Neural progenitor cell (in vitro differentiated cells): ENCODE measurements around the gene KRT9. TPM values are rescaled to one million over a fixed set of nuclear protein-coding genes. Genes with fewer than 3 reads are reported as not detected.

Experiments
- DNase-seq: peaks from one replicate; pipeline ENCODE4 v3.0.0-alpha.2; 2016; ENCODE audit warnings: low spot score
- H2AFZ ChIP-seq: fragments of 200-600 bp; sonication (generic); replicated peaks from 2 replicates; pipeline ENCODE4 v1.6.1; 2016; ENCODE audit warnings: antibody characterized with exemption
- H3F3A ChIP-seq: fragments of 200-600 bp; sonication (generic); 2 replicates; pipeline ENCODE4 v1.6.1; 2016; ENCODE audit warnings: antibody characterized with exemption, low read depth
- H3K27ac ChIP-seq: fragments of 200-600 bp; sonication (generic); 2 replicates; pipeline ENCODE4 v1.5.1; 2016; ENCODE audit warnings: mild to moderate bottlenecking
- H3K27me3 ChIP-seq: fragments of 200-600 bp; sonication (generic); 2 replicates; pipeline ENCODE4 v1.6.1; 2016; ENCODE audit warnings: mild to moderate bottlenecking, moderate library complexity
- H3K36me3 ChIP-seq: fragments of 200-600 bp; sonication (generic); 2 replicates; pipeline ENCODE4 v1.5.1; 2016
- H3K4me1 ChIP-seq: fragments of 200-600 bp; sonication (generic); 2 replicates; pipeline ENCODE4 v1.6.1; 2016; ENCODE audit warnings: mixed run types
- H3K4me2 ChIP-seq: fragments of 200-600 bp; sonication (generic); 2 replicates; pipeline ENCODE4 v1.6.1; 2016
- H3K4me3 ChIP-seq: fragments of 200-600 bp; sonication (generic); 2 replicates; pipeline ENCODE4 v1.5.1; 2016
- H3K79me2 ChIP-seq: fragments of 200-600 bp; sonication (generic); 2 replicates; pipeline ENCODE4 v1.6.1; 2016; ENCODE audit warnings: low read depth
- H3K9ac ChIP-seq: fragments of 200-600 bp; sonication (generic); 2 replicates; pipeline ENCODE4 v1.6.1; 2016
- H3K9me3 ChIP-seq: fragments of 200-600 bp; sonication (generic); 2 replicates; pipeline ENCODE4 v1.5.1; 2016; ENCODE audit warnings: low read depth
- H4K20me1 ChIP-seq: fragments of 200-600 bp; sonication (generic); 2 replicates; pipeline ENCODE4 v1.6.1; 2016; ENCODE audit warnings: low read depth
- H3K27ac Mint-ChIP-seq: 3 replicates; pipeline ENCODE4 v1.8.0; 2021; ENCODE audit warnings: mixed read lengths
- H3K27me3 Mint-ChIP-seq: 2 replicates; pipeline ENCODE4 v1.8.0; 2022; ENCODE audit warnings: low read depth, mild to moderate bottlenecking, inconsistent platforms, moderate library complexity, mixed read lengths; ENCODE audit not compliant: insufficient read depth
- H3K36me3 Mint-ChIP-seq: 3 replicates; pipeline ENCODE4 v1.8.0; 2021; ENCODE audit warnings: mixed read lengths
- H3K4me1 Mint-ChIP-seq: 3 replicates; pipeline ENCODE4 v1.8.0; 2021; ENCODE audit warnings: mixed read lengths
- H3K4me3 Mint-ChIP-seq: 3 replicates; pipeline ENCODE4 v1.8.0; 2021; ENCODE audit warnings: mild to moderate bottlenecking, moderate library complexity, mixed read lengths
- H3K9me3 Mint-ChIP-seq: 3 replicates; pipeline ENCODE4 v1.8.0; 2020; ENCODE audit warnings: mixed read lengths
- CTCF ChIP-seq: fragments of 200-600 bp; sonication (generic); IDR thresholded peaks from 2 replicates; pipeline ENCODE4 v1.5.1; 2017; ENCODE audit warnings: antibody characterized with exemption, mild to moderate bottlenecking
- EZH2 ChIP-seq: fragments of 200-600 bp; sonication (generic); IDR thresholded peaks from 2 replicates; pipeline ENCODE4 v1.6.1; 2017; ENCODE audit warnings: antibody characterized with exemption, mild to moderate bottlenecking, moderate library complexity
- EZH2phosphoT487 ChIP-seq: fragments of 200-600 bp; sonication (generic); IDR thresholded peaks from 2 replicates; pipeline ENCODE4 v1.6.1; 2017; ENCODE audit warnings: antibody characterized with exemption
- total RNA-seq: library from RNA; depleted of rRNA; stranded (reverse); fragments of >200 nt; gene quantifications from 2 replicates; pipeline ENCODE4 v1.2.3, GENCODE V29; 2015; ENCODE audit warnings: low replicate concordance

The KRT9 gene
- total RNA-seq, 1 donor from 2014 or later: not detected

- Mint-ChIP-seq H3K36me3 (no peaks in the 10 kb centered on the region), H3K4me3 (no peak overlapping the region), H3K4me1 (peaks cover 2% of the 10 kb centered on the region), H3K27me3 (peaks cover 19% of the 10 kb centered on the region), H3K9me3 (no peaks in the 10 kb centered on the region), H3K27ac (no peak overlapping the region)
- Histone ChIP-seq H3K79me2 (no peaks in the 10 kb centered on the region), H3K4me1 (no peaks in the 10 kb centered on the region), H3K4me2 (no peak overlapping the region), H3K4me3 (no peak overlapping the region), H4K20me1 (no peaks in the 10 kb centered on the region), H2AFZ (peak overlapping the region; percentile 72), H3K27me3 (no peaks in the 10 kb centered on the region), H3K36me3 (no peaks in the 10 kb centered on the region), H3K9me3 (no peaks in the 10 kb centered on the region), H3F3A (no peaks in the 10 kb centered on the region), H3K9ac (no peak overlapping the region), H3K27ac (no peak overlapping the region)
- DNase-seq: no peak
- TF ChIP-seq CTCF (no peak), EZH2 (no peak), EZH2phosphoT487 (no peak)
These were observed 21.6 kb upstream of the KRT9 start for GRCh38 chr17:41593306-41593981.

DNA sequence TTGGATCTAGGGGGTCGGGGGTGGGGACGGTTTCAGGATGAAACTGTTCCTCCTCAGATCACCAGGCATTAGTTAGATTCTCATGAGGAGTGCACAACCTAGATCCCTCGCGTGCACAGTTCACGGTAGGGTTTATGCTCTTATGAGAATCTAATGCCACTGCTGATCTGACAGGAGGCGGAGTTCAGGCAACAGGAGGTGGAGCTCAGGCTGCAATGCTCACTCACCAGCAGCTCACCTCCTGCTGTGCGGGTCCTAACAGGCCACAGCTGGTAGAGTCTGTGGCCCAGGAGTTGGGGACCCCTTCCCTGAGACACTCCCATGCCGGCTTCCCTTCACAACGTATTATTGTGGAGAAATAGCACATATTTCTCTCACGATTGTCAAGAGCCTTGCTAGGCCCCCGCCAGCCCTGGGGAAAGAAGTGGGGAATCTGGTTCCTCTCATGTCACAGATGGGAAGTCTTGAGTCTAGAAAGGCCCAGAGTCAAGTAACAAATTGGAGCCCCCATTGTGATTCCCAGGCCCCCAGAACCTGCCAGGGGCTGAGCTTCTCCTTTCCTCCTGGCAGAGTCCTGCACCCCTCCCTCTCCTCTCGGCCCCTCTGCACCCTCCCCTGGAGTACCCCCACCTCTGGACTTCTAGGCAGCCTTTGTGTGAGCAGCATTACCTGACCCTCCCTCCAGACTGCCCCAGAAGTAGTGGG lies 20.9 kb upstream of the KRT9 start:
- no peaks in the 10 kb centered on the region for H3K27me3 ChIP-seq
- no peaks in the 10 kb centered on the region for H3K36me3 ChIP-seq
- no peak overlapping the region for H3K4me3 ChIP-seq
- no peaks in the 10 kb centered on the region for H3K9me3 Mint-ChIP-seq
- peaks cover 19% of the 10 kb centered on the region for H3K27me3 Mint-ChIP-seq
- H3K9me3 ChIP-seq: no peaks in the 10 kb centered on the region
- H2AFZ ChIP-seq: peak overlapping the region; percentile 72
- H3K27ac ChIP-seq: no peak overlapping the region
- H3K79me2 ChIP-seq: no peaks in the 10 kb centered on the region
- H3K4me2 ChIP-seq: no peak overlapping the region
- no peak overlapping the region for H3K4me3 Mint-ChIP-seq
- no peaks in the 10 kb centered on the region for H3K36me3 Mint-ChIP-seq
- peaks cover 2% of the 10 kb centered on the region for H3K4me1 Mint-ChIP-seq
- H3K27ac Mint-ChIP-seq: no peak overlapping the region
- H3K4me1 ChIP-seq: no peaks in the 10 kb centered on the region
- no peak overlapping the region for H3K9ac ChIP-seq
- no peaks in the 10 kb centered on the region for H4K20me1 ChIP-seq
- no peaks in the 10 kb centered on the region for H3F3A ChIP-seq
- TF ChIP-seq EZH2 (no peak), CTCF (no peak), EZH2phosphoT487 (no peak)
- DNase-seq: peak; percentile 16

- Histone ChIP-seq H3K79me2 (no peaks in the 10 kb centered on the region), H3K4me2 (no peak overlapping the region), H3K9me3 (no peaks in the 10 kb centered on the region), H3K9ac (no peak overlapping the region), H3K4me3 (no peak overlapping the region), H3K27me3 (no peaks in the 10 kb centered on the region), H3K36me3 (no peaks in the 10 kb centered on the region), H3K27ac (no peak overlapping the region), H2AFZ (no peak overlapping the region), H4K20me1 (no peaks in the 10 kb centered on the region), H3F3A (no peaks in the 10 kb centered on the region), H3K4me1 (no peaks in the 10 kb centered on the region)
- Mint-ChIP-seq H3K4me1 (peaks cover 2% of the 10 kb centered on the region), H3K27ac (no peak overlapping the region), H3K4me3 (no peak overlapping the region), H3K9me3 (no peaks in the 10 kb centered on the region), H3K27me3 (peaks cover 10% of the 10 kb centered on the region), H3K36me3 (no peaks in the 10 kb centered on the region)
- TF ChIP-seq EZH2 (no peak), EZH2phosphoT487 (no peak), CTCF (no peak)
- DNase-seq: no peak
These were observed 17.4 kb upstream of the KRT9 start for GRCh38 chr17:41589301-41589700.
